ENCODE measurements around the gene ILRUN. TPM values are rescaled to one million over a fixed set of nuclear protein-coding genes. Genes with fewer than 3 reads are reported as not detected.

The ILRUN gene
- total and polyA plus RNA-seq, 9 of the 15 experiments (the other 6 are each of a cell fraction or from before 2014, with no cell fraction given), result 24.9 to 78.9 (median 53.4) TPM

- TF ChIP-seq, protein P1, sequence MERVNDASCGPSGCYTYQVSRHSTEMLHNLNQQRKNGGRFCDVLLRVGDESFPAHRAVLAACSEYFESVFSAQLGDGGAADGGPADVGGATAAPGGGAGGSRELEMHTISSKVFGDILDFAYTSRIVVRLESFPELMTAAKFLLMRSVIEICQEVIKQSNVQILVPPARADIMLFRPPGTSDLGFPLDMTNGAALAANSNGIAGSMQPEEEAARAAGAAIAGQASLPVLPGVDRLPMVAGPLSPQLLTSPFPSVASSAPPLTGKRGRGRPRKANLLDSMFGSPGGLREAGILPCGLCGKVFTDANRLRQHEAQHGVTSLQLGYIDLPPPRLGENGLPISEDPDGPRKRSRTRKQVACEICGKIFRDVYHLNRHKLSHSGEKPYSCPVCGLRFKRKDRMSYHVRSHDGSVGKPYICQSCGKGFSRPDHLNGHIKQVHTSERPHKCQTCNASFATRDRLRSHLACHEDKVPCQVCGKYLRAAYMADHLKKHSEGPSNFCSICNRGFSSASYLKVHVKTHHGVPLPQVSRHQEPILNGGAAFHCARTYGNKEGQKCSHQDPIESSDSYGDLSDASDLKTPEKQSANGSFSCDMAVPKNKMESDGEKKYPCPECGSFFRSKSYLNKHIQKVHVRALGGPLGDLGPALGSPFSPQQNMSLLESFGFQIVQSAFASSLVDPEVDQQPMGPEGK (CRISPR knock-in tag; IDR thresholded peaks at IDR 0.05; ENCODE audit: borderline replicate concordance), result peak; percentile 64; the same call in 1 of the 2 replicates
- TF ChIP-seq MXD1 (CRISPR knock-in tag; IDR thresholded peaks at IDR 0.05; ENCODE audit: borderline replicate concordance, poor library complexity, severe bottlenecking) (peak; percentile 30), ZNF398 (CRISPR knock-in tag; IDR thresholded peaks at IDR 0.05) (0 out of 2 replicates have a peak, but pooled peaks have one; percentile 46), BACH1 (tag; IDR thresholded peaks at IDR 0.05) (peak; percentile 99), SIX5 (IDR thresholded peaks at IDR 0.05; ENCODE audit: borderline replicate concordance in 1 of 2, insufficient read depth in 1 of 2, low read depth in 1 of 2, low read length in 2 of 2) (no peak), SREBF1 (IDR thresholded peaks at IDR 0.05; ENCODE audit: borderline replicate concordance, low read depth, low read length) (no peak), MEF2A (IDR thresholded peaks at IDR 0.05; ENCODE audit: control insufficient read depth, low read depth, low read length) (no peak), SLC30A9 (CRISPR knock-in tag; IDR thresholded peaks at IDR 0.05) (no peak), TBP (optimal IDR thresholded peaks at IDR 0.05; ENCODE audit: low read depth, low read length) (peak; percentile 41)
- TF ChIP-seq, protein P2, sequence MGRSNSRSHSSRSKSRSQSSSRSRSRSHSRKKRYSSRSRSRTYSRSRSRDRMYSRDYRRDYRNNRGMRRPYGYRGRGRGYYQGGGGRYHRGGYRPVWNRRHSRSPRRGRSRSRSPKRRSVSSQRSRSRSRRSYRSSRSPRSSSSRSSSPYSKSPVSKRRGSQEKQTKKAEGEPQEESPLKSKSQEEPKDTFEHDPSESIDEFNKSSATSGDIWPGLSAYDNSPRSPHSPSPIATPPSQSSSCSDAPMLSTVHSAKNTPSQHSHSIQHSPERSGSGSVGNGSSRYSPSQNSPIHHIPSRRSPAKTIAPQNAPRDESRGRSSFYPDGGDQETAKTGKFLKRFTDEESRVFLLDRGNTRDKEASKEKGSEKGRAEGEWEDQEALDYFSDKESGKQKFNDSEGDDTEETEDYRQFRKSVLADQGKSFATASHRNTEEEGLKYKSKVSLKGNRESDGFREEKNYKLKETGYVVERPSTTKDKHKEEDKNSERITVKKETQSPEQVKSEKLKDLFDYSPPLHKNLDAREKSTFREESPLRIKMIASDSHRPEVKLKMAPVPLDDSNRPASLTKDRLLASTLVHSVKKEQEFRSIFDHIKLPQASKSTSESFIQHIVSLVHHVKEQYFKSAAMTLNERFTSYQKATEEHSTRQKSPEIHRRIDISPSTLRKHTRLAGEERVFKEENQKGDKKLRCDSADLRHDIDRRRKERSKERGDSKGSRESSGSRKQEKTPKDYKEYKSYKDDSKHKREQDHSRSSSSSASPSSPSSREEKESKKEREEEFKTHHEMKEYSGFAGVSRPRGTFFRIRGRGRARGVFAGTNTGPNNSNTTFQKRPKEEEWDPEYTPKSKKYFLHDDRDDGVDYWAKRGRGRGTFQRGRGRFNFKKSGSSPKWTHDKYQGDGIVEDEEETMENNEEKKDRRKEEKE (IDR thresholded peaks at IDR 0.05; ENCODE audit: borderline replicate concordance in 1 of 2, control insufficient read depth in 1 of 2, low read depth in 2 of 2, low read length in 1 of 2), result no peak
- TF ChIP-seq, protein P3, sequence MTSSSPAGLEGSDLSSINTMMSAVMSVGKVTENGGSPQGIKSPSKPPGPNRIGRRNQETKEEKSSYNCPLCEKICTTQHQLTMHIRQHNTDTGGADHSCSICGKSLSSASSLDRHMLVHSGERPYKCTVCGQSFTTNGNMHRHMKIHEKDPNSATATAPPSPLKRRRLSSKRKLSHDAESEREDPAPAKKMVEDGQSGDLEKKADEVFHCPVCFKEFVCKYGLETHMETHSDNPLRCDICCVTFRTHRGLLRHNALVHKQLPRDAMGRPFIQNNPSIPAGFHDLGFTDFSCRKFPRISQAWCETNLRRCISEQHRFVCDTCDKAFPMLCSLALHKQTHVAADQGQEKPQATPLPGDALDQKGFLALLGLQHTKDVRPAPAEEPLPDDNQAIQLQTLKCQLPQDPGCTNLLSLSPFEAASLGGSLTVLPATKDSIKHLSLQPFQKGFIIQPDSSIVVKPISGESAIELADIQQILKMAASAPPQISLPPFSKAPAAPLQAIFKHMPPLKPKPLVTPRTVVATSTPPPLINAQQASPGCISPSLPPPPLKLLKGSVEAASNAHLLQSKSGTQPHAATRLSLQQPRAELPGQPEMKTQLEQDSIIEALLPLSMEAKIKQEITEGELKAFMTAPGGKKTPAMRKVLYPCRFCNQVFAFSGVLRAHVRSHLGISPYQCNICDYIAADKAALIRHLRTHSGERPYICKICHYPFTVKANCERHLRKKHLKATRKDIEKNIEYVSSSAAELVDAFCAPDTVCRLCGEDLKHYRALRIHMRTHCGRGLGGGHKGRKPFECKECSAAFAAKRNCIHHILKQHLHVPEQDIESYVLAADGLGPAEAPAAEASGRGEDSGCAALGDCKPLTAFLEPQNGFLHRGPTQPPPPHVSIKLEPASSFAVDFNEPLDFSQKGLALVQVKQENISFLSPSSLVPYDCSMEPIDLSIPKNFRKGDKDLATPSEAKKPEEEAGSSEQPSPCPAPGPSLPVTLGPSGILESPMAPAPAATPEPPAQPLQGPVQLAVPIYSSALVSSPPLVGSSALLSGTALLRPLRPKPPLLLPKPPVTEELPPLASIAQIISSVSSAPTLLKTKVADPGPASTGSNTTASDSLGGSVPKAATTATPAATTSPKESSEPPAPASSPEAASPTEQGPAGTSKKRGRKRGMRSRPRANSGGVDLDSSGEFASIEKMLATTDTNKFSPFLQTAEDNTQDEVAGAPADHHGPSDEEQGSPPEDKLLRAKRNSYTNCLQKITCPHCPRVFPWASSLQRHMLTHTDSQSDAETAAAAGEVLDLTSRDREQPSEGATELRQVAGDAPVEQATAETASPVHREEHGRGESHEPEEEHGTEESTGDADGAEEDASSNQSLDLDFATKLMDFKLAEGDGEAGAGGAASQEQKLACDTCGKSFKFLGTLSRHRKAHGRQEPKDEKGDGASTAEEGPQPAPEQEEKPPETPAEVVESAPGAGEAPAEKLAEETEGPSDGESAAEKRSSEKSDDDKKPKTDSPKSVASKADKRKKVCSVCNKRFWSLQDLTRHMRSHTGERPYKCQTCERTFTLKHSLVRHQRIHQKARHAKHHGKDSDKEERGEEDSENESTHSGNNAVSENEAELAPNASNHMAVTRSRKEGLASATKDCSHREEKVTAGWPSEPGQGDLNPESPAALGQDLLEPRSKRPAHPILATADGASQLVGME (CRISPR knock-in tag; IDR thresholded peaks at IDR 0.05), result no peak
Measured at GRCh38 chr6:34664256-34664971, 32.2 kb downstream of the ILRUN start (continued).

Data from K562 (cell line).